Upper lobe of left lung (tissue), 6 donors: ENCODE measurements around the gene PDLIM7. TPM values are rescaled to one million over a fixed set of nuclear protein-coding genes. Genes with fewer than 3 reads are reported as not detected.

ENCODE experiments used
- ATAC-seq, 2 donors: fragments of 200-7000 bp; cut with Tn5 transposase; one replicate each; pipeline ENCODE4 v1.9.1; 2022; ENCODE audit warnings: mild to moderate bottlenecking in 2 of 2, moderate library complexity in 2 of 2; ENCODE audit not compliant: low FRiP score in 2 of 2
- DNase-seq, 2 donors: peaks; one replicate each; pipeline ENCODE4 v3.0.0-alpha.2; 2019 to 2020
- H3K27ac ChIP-seq, 4 donors: fragments of 200-600 bp; sonication (generic); one replicate each; pipeline ENCODE4 v1.5.1; 2016 to 2019
- H3K27me3 ChIP-seq, 4 donors: fragments of 200-600 bp; sonication (generic); one replicate each; pipeline ENCODE4 v1.5.1; 2017 to 2019
- H3K36me3 ChIP-seq, 4 donors: fragments of 200-600 bp; sonication (generic); one replicate each; pipeline ENCODE4 v1.5.1; 2016 to 2019
- H3K4me1 ChIP-seq, 4 donors: fragments of 200-600 bp; sonication (generic); one replicate each; pipeline ENCODE4 v1.5.1; 2018 to 2019
- H3K4me3 ChIP-seq, 4 donors: fragments of 200-600 bp; sonication (generic); one replicate each; pipeline ENCODE4 v1.5.1; 2017 to 2019; ENCODE audit warnings: mild to moderate bottlenecking in 2 of 4, moderate library complexity in 1 of 4
- H3K9me3 ChIP-seq, 4 donors: fragments of 200-600 bp; sonication (generic); one replicate each; pipeline ENCODE4 v1.5.1; 2018 to 2019
- EP300 ChIP-seq, 4 donors: sonication (generic); formaldehyde crosslinking; IDR thresholded peaks; one replicate each; pipeline ENCODE4 v1.5.1; 2017; ENCODE audit warnings: antibody characterized with exemption in 4 of 4, control low read depth in 2 of 4
- POLR2A ChIP-seq, 4 donors: fragments of 450-650 bp; IDR thresholded peaks; one replicate each; pipeline ENCODE4 v1.5.1; 2016 to 2017; ENCODE audit warnings: antibody characterized with exemption in 4 of 4, mild to moderate bottlenecking in 2 of 4
- POLR2AphosphoS5 ChIP-seq, 2 donors: sonication (generic); formaldehyde crosslinking; IDR thresholded peaks; one replicate each; pipeline ENCODE4 v1.5.1; 2017; ENCODE audit warnings: antibody characterized with exemption in 2 of 2
- WGBS, 2 donors: methylation state at CpG; one replicate each; pipeline ENCODE4 v1.1.5; 2017 to 2018; 5-methylcytosine and 5-hydroxymethylcytosine counted together
- total RNA-seq, 6 donors: library from RNA; depleted of rRNA in 4 of 6; stranded (reverse); fragments of >200 nt in 4 of 6; gene quantifications; one replicate each; pipeline versions ENCODE4 v1.1.0 to v1.2.1, GENCODE V29; 2016 to 2021
- TF ChIP-seq, protein P1 (sequence below), 6 experiments: fragments of 450-650 bp in 4 of 6; fragments of 200-600 bp in 2 of 6; sonication (generic) in 2 of 6; IDR thresholded peaks; one replicate each; pipeline ENCODE4 v1.5.1; 2016 to 2019; ENCODE audit warnings: antibody characterized with exemption in 6 of 6
- donor health status: DM: no; HTN: no; CAD: no; lungs with moderate emphysema.
- donor health status: DM: no; HTN: yes; CAD: no; lungs with severe emphysema.

PDLIM7 gene
- total RNA-seq, 6 donors from 2014 or later, result 32.0 to 142 (median 75.8) TPM

DNA sequence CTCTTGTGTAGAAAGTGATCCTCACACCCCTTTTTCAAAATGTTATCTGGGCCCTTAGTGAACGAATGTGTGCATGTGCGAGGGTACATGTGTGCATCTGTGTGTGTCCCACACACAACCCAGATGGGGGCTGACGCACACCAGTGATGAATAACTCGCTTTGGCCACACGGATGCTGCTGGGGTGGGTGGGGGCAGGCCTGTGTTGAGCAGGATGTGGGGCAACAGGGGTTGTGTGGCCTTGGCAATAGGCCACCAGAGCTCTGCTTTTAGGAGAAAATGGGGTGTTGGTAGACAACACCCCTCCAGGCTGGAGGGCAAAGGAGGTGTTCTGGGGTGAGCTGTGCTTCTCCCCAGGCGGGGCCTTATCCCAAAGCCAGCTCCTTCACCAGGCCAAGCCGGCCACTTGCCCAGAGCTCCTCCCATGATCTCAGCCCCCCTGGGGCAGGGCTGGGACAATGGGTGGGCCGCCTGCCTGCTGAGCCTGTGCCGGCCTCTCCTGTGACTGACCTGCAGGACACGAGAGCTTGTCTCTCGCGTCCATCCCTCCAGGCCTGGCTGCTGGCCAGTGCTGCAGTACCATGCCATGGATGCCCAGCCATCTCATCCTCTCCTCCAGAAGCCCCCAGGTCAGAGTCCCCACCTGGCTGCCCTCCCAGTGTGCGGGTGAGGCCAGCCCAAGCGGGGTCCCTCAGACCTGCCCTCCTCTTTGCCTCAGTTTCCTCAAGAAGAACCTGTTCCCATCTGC lies 25.6 kb downstream of the PDLIM7 start:
- Histone ChIP-seq H3K27me3 (peaks cover 0 to 7% (median 1%) of the 10 kb centered on the region in 4 donors), H3K36me3 (peaks cover 0 to 11% (median 9%) of the 10 kb centered on the region in 4 donors), H3K27ac (peak overlapping the region in 2 of 4 donors; percentile 65 to 84), H3K4me3 (peak overlapping the region in 3 of 4 donors; percentile 80 to 94 (median 82)), H3K9me3 (no peaks in the 10 kb centered on the region), H3K4me1 (peaks cover 13 to 33% (median 20%) of the 10 kb centered on the region in 4 donors)
- DNase-seq (peak in 1 of 2 donors; percentile 78), ATAC-seq (peak in 1 of 2 donors; percentile 46)
- 71 to 89% methylated on average over 8 to 14 of the region's 14 CpGs for WGBS, 2 donors
- TF ChIP-seq EP300 (IDR thresholded peaks at IDR 0.05) (no peak), POLR2AphosphoS5 (IDR thresholded peaks at IDR 0.05) (no peak), POLR2A (IDR thresholded peaks at IDR 0.05) (no peak)
- TF ChIP-seq, protein P1, sequence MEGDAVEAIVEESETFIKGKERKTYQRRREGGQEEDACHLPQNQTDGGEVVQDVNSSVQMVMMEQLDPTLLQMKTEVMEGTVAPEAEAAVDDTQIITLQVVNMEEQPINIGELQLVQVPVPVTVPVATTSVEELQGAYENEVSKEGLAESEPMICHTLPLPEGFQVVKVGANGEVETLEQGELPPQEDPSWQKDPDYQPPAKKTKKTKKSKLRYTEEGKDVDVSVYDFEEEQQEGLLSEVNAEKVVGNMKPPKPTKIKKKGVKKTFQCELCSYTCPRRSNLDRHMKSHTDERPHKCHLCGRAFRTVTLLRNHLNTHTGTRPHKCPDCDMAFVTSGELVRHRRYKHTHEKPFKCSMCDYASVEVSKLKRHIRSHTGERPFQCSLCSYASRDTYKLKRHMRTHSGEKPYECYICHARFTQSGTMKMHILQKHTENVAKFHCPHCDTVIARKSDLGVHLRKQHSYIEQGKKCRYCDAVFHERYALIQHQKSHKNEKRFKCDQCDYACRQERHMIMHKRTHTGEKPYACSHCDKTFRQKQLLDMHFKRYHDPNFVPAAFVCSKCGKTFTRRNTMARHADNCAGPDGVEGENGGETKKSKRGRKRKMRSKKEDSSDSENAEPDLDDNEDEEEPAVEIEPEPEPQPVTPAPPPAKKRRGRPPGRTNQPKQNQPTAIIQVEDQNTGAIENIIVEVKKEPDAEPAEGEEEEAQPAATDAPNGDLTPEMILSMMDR (IDR thresholded peaks at IDR 0.05), result no peak

DNA sequence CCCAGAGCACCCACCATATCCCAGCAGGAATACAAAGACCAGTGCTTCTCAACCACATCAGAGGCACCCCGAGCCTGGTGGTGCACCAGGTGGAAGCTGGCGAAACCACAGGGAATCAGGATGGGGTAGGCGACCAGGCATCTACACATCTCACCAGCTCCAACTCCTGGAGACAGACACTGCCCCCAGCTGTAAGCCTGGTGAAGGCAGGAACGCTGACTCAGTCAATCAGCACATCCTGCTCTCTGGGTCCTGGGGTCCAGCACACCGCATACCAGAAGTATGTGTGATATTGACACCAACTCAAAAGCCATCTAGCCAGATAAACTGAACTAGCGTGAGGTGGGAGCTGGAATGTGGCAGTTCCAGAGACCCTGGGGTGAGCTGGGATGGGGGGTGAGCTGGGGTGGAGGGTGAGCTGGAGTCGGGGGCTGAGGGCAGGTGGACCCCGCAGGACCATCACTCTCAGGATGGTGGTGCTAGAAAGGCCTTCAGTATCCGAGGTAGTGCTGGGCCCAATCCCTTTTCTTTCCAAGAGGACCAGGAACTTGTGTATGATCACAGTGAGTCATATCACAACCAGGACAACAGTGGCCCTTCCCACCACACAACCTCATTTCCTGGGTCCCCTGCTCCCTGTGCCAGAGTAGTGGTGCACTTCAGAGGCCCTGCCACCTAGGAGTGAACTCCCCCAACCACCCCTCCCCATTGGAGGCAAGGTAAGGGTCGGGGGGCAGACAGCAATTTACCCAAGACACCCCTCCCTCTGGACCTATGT lies 26.5 kb downstream of the PDLIM7 start:
- H3K27me3 ChIP-seq, result peaks cover 0 to 7% (median 1%) of the 10 kb centered on the region in 4 donors
- ATAC-seq (no peak), DNase-seq (no peak)
- H3K4me3 ChIP-seq, result no peak overlapping the region
- TF ChIP-seq, protein P1 (IDR thresholded peaks at IDR 0.05), result no peak
- TF ChIP-seq POLR2AphosphoS5 (IDR thresholded peaks at IDR 0.05) (no peak), EP300 (IDR thresholded peaks at IDR 0.05) (no peak), POLR2A (IDR thresholded peaks at IDR 0.05) (no peak)
- H3K4me1 ChIP-seq, result peaks cover 13 to 30% (median 20%) of the 10 kb centered on the region in 4 donors
- 80 to 92% methylated on average over 7 to 10 of the region's 10 CpGs for WGBS, 2 donors
- H3K9me3 ChIP-seq, result no peaks in the 10 kb centered on the region
- H3K27ac ChIP-seq, result no peak overlapping the region
- H3K36me3 ChIP-seq, result peaks cover 0 to 18% (median 12%) of the 10 kb centered on the region in 4 donors

DNA sequence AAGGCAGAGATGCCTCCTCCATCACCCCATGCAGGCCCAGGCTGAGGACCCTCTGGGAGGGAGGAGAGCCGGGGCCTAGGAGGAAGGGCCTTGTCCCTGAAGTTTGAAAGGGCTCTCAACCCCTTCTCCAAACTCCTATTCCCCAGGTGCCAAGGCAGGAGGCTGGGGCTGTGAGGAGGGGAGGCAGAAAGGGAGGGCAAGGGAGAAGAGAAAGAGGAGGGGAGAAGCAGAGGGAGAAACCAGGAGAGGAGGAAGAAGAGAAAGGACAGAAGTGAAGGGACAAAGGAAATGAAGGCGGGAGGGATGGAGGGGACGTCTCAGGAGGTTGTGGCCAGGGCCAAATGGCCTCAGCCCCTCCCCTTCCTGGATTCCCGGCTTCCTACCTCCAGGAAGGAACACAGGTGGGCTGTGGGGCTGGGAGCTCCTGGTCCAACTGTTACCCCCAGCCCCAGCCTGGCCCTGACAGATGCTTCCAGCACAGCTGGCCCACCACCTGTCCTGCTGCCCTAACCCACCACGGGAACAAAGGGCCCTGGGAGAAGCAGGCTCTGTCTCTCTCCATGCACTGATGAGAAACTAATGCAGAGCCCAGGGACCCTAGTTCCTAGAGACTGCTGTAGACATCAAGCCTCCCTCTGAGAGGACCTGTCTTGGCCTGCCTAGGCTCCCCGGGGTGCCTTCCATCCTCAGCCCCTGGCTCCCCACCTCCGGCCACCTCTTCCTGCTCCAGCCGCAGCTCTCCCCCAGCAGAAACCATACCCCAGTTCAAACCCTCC lies 27.5 kb downstream of the PDLIM7 start:
- TF ChIP-seq, protein P1 (IDR thresholded peaks at IDR 0.05), result no peak
- TF ChIP-seq POLR2AphosphoS5 (IDR thresholded peaks at IDR 0.05) (no peak), EP300 (IDR thresholded peaks at IDR 0.05) (no peak), POLR2A (IDR thresholded peaks at IDR 0.05) (no peak)
- 74 to 75% methylated on average over 8 of the region's 8 CpGs for WGBS, 2 donors
- Histone ChIP-seq H3K4me1 (peaks cover 13 to 30% (median 20%) of the 10 kb centered on the region in 4 donors), H3K4me3 (no peak overlapping the region), H3K36me3 (peaks cover 0 to 24% (median 14%) of the 10 kb centered on the region in 4 donors), H3K27ac (no peak overlapping the region), H3K27me3 (peaks cover 0 to 7% (median 1%) of the 10 kb centered on the region in 4 donors), H3K9me3 (no peaks in the 10 kb centered on the region)
- no peak for DNase-seq
- ATAC-seq, result no peak

DNA sequence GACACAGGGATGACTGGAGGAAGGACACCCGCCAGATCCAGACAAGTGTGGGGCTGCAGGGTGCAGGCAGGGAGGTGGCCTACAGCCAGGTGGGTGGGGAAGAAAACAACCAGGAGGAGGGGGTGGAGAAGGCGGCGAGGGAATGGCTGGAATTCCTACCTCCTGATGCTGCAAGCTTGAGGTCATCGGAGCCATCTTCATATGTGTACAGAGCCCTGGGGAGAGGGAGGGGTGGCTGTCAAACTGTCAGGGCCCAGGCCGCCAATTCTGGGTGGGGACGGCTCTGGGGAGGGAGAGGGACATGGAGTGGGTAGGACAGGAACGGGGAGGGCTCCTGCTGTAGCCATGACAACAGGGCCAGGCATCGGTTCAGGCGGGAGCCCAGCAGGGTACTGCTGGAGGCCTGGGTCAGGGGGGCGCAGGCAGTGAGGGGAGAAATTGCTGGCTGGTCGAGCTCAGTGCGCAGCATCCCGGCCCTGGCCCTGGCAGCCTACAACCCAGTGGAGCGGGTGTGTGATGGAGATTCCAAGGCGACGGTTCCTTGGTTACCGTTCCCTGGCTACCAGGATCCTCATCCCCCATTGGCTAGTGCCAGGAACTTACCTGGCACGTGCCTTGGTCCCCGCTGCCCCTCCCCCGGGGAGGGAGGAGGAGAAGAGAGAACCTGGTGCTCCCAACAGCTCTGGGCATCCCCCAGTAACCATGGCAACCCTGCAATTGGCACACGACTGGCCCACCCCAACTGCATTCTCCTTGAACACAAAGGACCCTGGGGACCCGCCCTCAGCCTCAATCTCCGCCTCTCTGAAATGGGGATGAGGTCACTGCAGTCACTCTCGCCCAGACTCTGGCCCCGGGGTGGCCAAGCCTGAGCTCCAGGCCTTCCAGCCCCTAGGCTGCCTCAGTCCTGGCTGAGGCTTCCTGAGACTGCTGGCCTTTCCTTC lies 28.4 kb downstream of the PDLIM7 start:
- H3K36me3 ChIP-seq, result peaks cover 0 to 24% (median 14%) of the 10 kb centered on the region in 4 donors
- no peak for DNase-seq
- peaks cover 0 to 7% (median 1%) of the 10 kb centered on the region in 4 donors for H3K27me3 ChIP-seq
- 73 to 75% methylated on average over 22 to 23 of the region's 25 CpGs for WGBS, 2 donors
- ATAC-seq, result peak in 1 of 2 donors; percentile 77
- H3K9me3 ChIP-seq, result no peaks in the 10 kb centered on the region
- H3K27ac ChIP-seq, result no peak overlapping the region
- H3K4me3 ChIP-seq, result no peak overlapping the region
- peaks cover 13 to 26% (median 19%) of the 10 kb centered on the region in 4 donors for H3K4me1 ChIP-seq
- TF ChIP-seq POLR2A (IDR thresholded peaks at IDR 0.05) (no peak), POLR2AphosphoS5 (IDR thresholded peaks at IDR 0.05) (no peak), EP300 (IDR thresholded peaks at IDR 0.05) (no peak)
- TF ChIP-seq, protein P1 (IDR thresholded peaks at IDR 0.05), result no peak
